H9 (cell line): ENCODE measurements around the gene CFAP141. TPM values are rescaled to one million over a fixed set of nuclear protein-coding genes. Genes with fewer than 3 reads are reported as not detected.

Source experiments
- DNase-seq: peaks from one replicate; pipeline ENCODE4 v3.0.0-alpha.2; 2017
- H2AFZ ChIP-seq: one replicate; pipeline ENCODE4 v1.6.1; 2013; ENCODE audit warnings: mild to moderate bottlenecking, low read length, control low read depth, moderate library complexity
- H2AK5ac ChIP-seq: 2 replicates; pipeline ENCODE4 v1.6.1; 2013; ENCODE audit warnings: low read length, control low read depth, mixed read lengths; ENCODE audit not compliant: insufficient read length
- H2BK120ac ChIP-seq: one replicate; pipeline ENCODE4 v1.6.1; 2013; ENCODE audit warnings: low read depth, mild to moderate bottlenecking, low read length, control low read depth, inconsistent platforms; ENCODE audit not compliant: poor library complexity, severe bottlenecking
- H2BK12ac ChIP-seq: 2 replicates; pipeline ENCODE4 v1.6.1; 2013; ENCODE audit warnings: low read length, control low read depth, mixed read lengths, low read depth; ENCODE audit not compliant: insufficient read length
- H2BK15ac ChIP-seq: 2 replicates; pipeline ENCODE4 v1.6.1; 2013; ENCODE audit warnings: low read depth, low read length, control low read depth
- H2BK20ac ChIP-seq: one replicate; pipeline ENCODE4 v1.6.1; 2013; ENCODE audit warnings: low read depth, mild to moderate bottlenecking, low read length, control low read depth, inconsistent platforms; ENCODE audit not compliant: poor library complexity, severe bottlenecking
- H2BK5ac ChIP-seq: 2 replicates; pipeline ENCODE4 v1.6.1; 2013; ENCODE audit warnings: low read length, control low read depth, mixed read lengths; ENCODE audit not compliant: insufficient read length
- H3K14ac ChIP-seq: 2 replicates; pipeline ENCODE4 v1.6.1; 2013; ENCODE audit warnings: low read length, control low read depth; ENCODE audit not compliant: insufficient read depth
- H3K18ac ChIP-seq: 2 replicates; pipeline ENCODE4 v1.6.1; 2013; ENCODE audit warnings: low read depth, mild to moderate bottlenecking, mixed read lengths, low read length, control low read depth; ENCODE audit not compliant: insufficient read length
- H3K23ac ChIP-seq: 2 replicates; pipeline ENCODE4 v1.6.1; 2013; ENCODE audit warnings: low read length, control low read depth, mixed read lengths, low read depth; ENCODE audit not compliant: insufficient read length
- H3K23me2 ChIP-seq: 2 replicates; pipeline ENCODE4 v1.6.1; 2013; ENCODE audit warnings: low read depth, mild to moderate bottlenecking, mixed read lengths, low read length, control low read depth; ENCODE audit not compliant: insufficient read length, poor library complexity, severe bottlenecking
- H3K27ac ChIP-seq: 2 replicates; pipeline ENCODE4 v1.5.1; 2013; ENCODE audit warnings: low read length, control low read depth, mixed read lengths, low read depth; ENCODE audit not compliant: insufficient read length
- H3K27me3 ChIP-seq: 2 replicates; pipeline ENCODE4 v1.6.1; 2013; ENCODE audit warnings: low read length, control low read depth, inconsistent platforms; ENCODE audit not compliant: insufficient read depth
- H3K4ac ChIP-seq: 2 replicates; pipeline ENCODE4 v1.6.1; 2013; ENCODE audit warnings: low read depth, mild to moderate bottlenecking, control low read depth, inconsistent platforms, low read length, moderate library complexity
- H3K4me1 ChIP-seq: 2 replicates; pipeline ENCODE4 v1.6.1; 2013; ENCODE audit warnings: low read length, control low read depth, inconsistent platforms; ENCODE audit not compliant: insufficient read depth
- H3K4me2 ChIP-seq: 2 replicates; pipeline ENCODE4 v1.6.1; 2013; ENCODE audit warnings: low read length, control low read depth, mixed read lengths; ENCODE audit not compliant: insufficient read length, insufficient read depth
- H3K56ac ChIP-seq: 2 replicates; pipeline ENCODE4 v1.6.1; 2013; ENCODE audit warnings: low read depth, mild to moderate bottlenecking, mixed read lengths, low read length, control low read depth; ENCODE audit not compliant: insufficient read length
- H3K79me1 ChIP-seq: 2 replicates; pipeline ENCODE4 v1.6.1; 2013; ENCODE audit warnings: low read depth, mild to moderate bottlenecking, moderate library complexity, low read length, control low read depth, inconsistent platforms; ENCODE audit not compliant: insufficient read depth, poor library complexity, severe bottlenecking
- H3K79me2 ChIP-seq: 2 replicates; pipeline ENCODE4 v1.6.1; 2013; ENCODE audit warnings: low read length, control low read depth, inconsistent platforms; ENCODE audit not compliant: insufficient read depth
- H3K9ac ChIP-seq: 2 replicates; pipeline ENCODE4 v1.6.1; 2013; ENCODE audit warnings: low read length, control low read depth, mixed read lengths; ENCODE audit not compliant: insufficient read length; ENCODE audit errors: extremely low read depth
- H3K9me3 ChIP-seq: one replicate; pipeline ENCODE4 v1.6.1; 2013; ENCODE audit warnings: low read depth, low read length, inconsistent platforms; ENCODE audit not compliant: control insufficient read depth
- H3T11ph ChIP-seq: one replicate; pipeline ENCODE4 v1.6.1; 2013; ENCODE audit warnings: mild to moderate bottlenecking, low read length, control low read depth, inconsistent platforms
- H4K20me1 ChIP-seq: one replicate; pipeline ENCODE4 v1.6.1; 2013; ENCODE audit not compliant: control insufficient read depth, insufficient read length, insufficient read depth
- H4K5ac ChIP-seq: 2 replicates; pipeline ENCODE4 v1.6.1; 2013; ENCODE audit warnings: low read depth, mild to moderate bottlenecking, mixed read lengths, low read length, control low read depth; ENCODE audit not compliant: insufficient read length
- H4K8ac ChIP-seq: replicated peaks from 2 replicates; pipeline ENCODE4 v1.6.1; 2013; ENCODE audit warnings: low read length, control low read depth, mixed read lengths, low read depth; ENCODE audit not compliant: insufficient read length
- H4K91ac ChIP-seq: 2 replicates; pipeline ENCODE4 v1.6.1; 2013; ENCODE audit warnings: low read depth, mild to moderate bottlenecking, moderate library complexity, mixed read lengths, low read length, control low read depth; ENCODE audit not compliant: insufficient read length
- H3K27ac Mint-ChIP-seq, 3 experiments: 2 replicates in 2 of 3; 3 replicates in 1 of 3; pipeline ENCODE4 v1.8.0; 2020 to 2021; ENCODE audit warnings: mixed read lengths in 3 of 3, mild to moderate bottlenecking in 1 of 3, moderate library complexity in 1 of 3
- H3K27me3 Mint-ChIP-seq: 2 replicates; pipeline ENCODE4 v1.8.0; 2021; ENCODE audit warnings: low read depth, mild to moderate bottlenecking, moderate library complexity, mixed read lengths
- H3K36me3 Mint-ChIP-seq, 3 experiments: 2 replicates in 2 of 3; 3 replicates in 1 of 3; pipeline ENCODE4 v1.8.0; 2020 to 2021; ENCODE audit warnings: low read depth in 3 of 3, mixed read lengths in 3 of 3; ENCODE audit not compliant: insufficient read depth in 1 of 3
- H3K4me1 Mint-ChIP-seq, 2 experiments: 2 replicates each; pipeline ENCODE4 v1.8.0; 2020; ENCODE audit warnings: mixed read lengths in 2 of 2
- H3K4me3 Mint-ChIP-seq, 2 experiments: 2 replicates in 1 of 2; 3 replicates in 1 of 2; pipeline ENCODE4 v1.8.0; 2020 to 2021; ENCODE audit warnings: mild to moderate bottlenecking in 2 of 2, mixed read lengths in 2 of 2, moderate library complexity in 1 of 2
- H3K9me3 Mint-ChIP-seq, 2 experiments: 2 replicates in 1 of 2; 3 replicates in 1 of 2; pipeline ENCODE4 v1.8.0; 2020; ENCODE audit warnings: mild to moderate bottlenecking in 2 of 2, mixed read lengths in 2 of 2, moderate library complexity in 1 of 2
- CTCF ChIP-seq: fragments of 200-600 bp; sonication (generic); conservative IDR thresholded peaks from 3 replicates; pipeline ENCODE4 v1.8.0; 2021; ENCODE audit warnings: antibody characterized with exemption, mild to moderate bottlenecking
- WGBS: extraction: QIAGEN DNeasy Blood & Tissue Kit; methylation state at CpG from one replicate; pipeline ENCODE4 v1.1.7; 2013; ENCODE audit warnings: missing lambda C conversion rate, low lambda C conversion rate, mixed read lengths; ENCODE audit not compliant: insufficient read length; ENCODE audit errors: extremely low coverage; 5-methylcytosine and 5-hydroxymethylcytosine counted together
- total RNA-seq: library from RNA; stranded (reverse); gene quantifications from 2 replicates; pipeline ENCODE4 v1.2.1, GENCODE V29; 2021

The CFAP141 gene
- total RNA-seq, 1 experiment from 2014 or later, result not detected

GRCh38 chr1:154240294-154240833 is 34.2 kb upstream of the CFAP141 start:
- H3K27ac ChIP-seq, result no peak overlapping the region
- no peak overlapping the region for H2BK120ac ChIP-seq
- H2BK20ac ChIP-seq, result no peak overlapping the region
- no peaks in the 10 kb centered on the region for H3K9me3 Mint-ChIP-seq
- H3K79me2 ChIP-seq, result peaks cover 6% of the 10 kb centered on the region; the same call in 1 of the 2 replicates
- no peak overlapping the region for H3K4ac ChIP-seq
- H3K56ac ChIP-seq, result no peak overlapping the region
- peaks cover 58 to 94% (median 91%) of the 10 kb centered on the region in 3 experiments; a peak in 6 of 7 replicates for H3K36me3 Mint-ChIP-seq
- no peak overlapping the region for H4K5ac ChIP-seq
- H2AFZ ChIP-seq, result no peak overlapping the region
- TF ChIP-seq CTCF, result no peak
- H4K20me1 ChIP-seq, result no peaks in the 10 kb centered on the region
- no peak overlapping the region for H3T11ph ChIP-seq
- no peak overlapping the region for H3K9ac ChIP-seq
- no peak overlapping the region for H2BK15ac ChIP-seq
- no peak overlapping the region for H2AK5ac ChIP-seq
- peaks cover 5% of the 10 kb centered on the region for H3K79me1 ChIP-seq
- WGBS, result no CpG with 5 or more reads among the region's 3 CpGs
- H2BK5ac ChIP-seq, result no peak overlapping the region
- no peak overlapping the region for H3K23ac ChIP-seq
- H3K4me1 Mint-ChIP-seq, result no peaks in the 10 kb centered on the region
- no peak overlapping the region for H4K91ac ChIP-seq
- no peaks in the 10 kb centered on the region for H3K9me3 ChIP-seq
- H3K4me2 ChIP-seq, result no peak overlapping the region
- no peak overlapping the region for H3K14ac ChIP-seq
- no peaks in the 10 kb centered on the region; the same call in 1 of the 2 replicates for H3K4me1 ChIP-seq
- H3K27me3 ChIP-seq, result no peaks in the 10 kb centered on the region
- no peak overlapping the region for H3K18ac ChIP-seq
- H4K8ac ChIP-seq, result no peak overlapping the region
- no peak overlapping the region for H2BK12ac ChIP-seq
- no peak overlapping the region; a peak in 1 of 7 replicates for H3K27ac Mint-ChIP-seq
- no peak overlapping the region for H3K4me3 Mint-ChIP-seq
- no peaks in the 10 kb centered on the region for H3K27me3 Mint-ChIP-seq
- no peaks in the 10 kb centered on the region for H3K23me2 ChIP-seq
- DNase-seq, result no peak
